ENCODE data around the gene SNW1. TPM values are rescaled to one million over a fixed set of nuclear protein-coding genes. Genes with fewer than 3 reads are reported as not detected.

Gene SNW1
- polyA plus RNA-seq, 3 donors, result 93.7 to 101 (median 99.3) TPM

- no peak for DNase-seq (ENCODE audit: low read depth in 3 of 3, low spot score in 2 of 3)
Measured at GRCh38 chr14:77674931-77675330, 86.0 kb downstream of the SNW1 start.

- no peak for DNase-seq (ENCODE audit: low read depth in 3 of 3, low spot score in 2 of 3)
Measured at GRCh38 chr14:77673193-77673592, 87.8 kb downstream of the SNW1 start.

Other genes with a start within 250 kb of the SNW1 start
- 10 to 100 TPM; 74.3 to 87.6 (median 84.0) TPM for gene SPTLC2, start 144.5 kb downstream of the SNW1 start, polyA plus RNA-seq (ENCODE audit: insufficient read length in 3 of 3)
- gene ALKBH1, start 53.1 kb downstream of the SNW1 start, polyA plus RNA-seq (ENCODE audit: insufficient read length in 3 of 3), result 10 to 100 TPM; 15.6 to 19.0 (median 17.8) TPM
- gene SLIRP, start 53.1 kb downstream of the SNW1 start, polyA plus RNA-seq (ENCODE audit: insufficient read length in 3 of 3), result 100 to 1,000 TPM in 2 of 3 donors, 10 to 100 TPM in 1; 99.6 to 108 (median 108) TPM
- gene ADCK1, start 39.0 kb upstream of the SNW1 start, polyA plus RNA-seq (ENCODE audit: insufficient read length in 3 of 3), result 10 to 100 TPM in 1 of 3 donors, 1 to 10 TPM in 2; 8.6 to 11.3 (median 9.3) TPM